GM19023 (cell line): ENCODE measurements around the gene MROH2A.
"Not testable (repeated sequence)": the region's sequence is repeated elsewhere in the genome, so short reads cannot be mapped to it uniquely, and the experiment has no call there.

ENCODE experiments used
- ATAC-seq: cut with Tn5 transposase; IDR thresholded peaks from one replicate; pipeline ENCODE4 v1.9.1; 2021; ENCODE audit warnings: mild to moderate bottlenecking, moderate library complexity; ENCODE audit not compliant: unreplicated experiment

MROH2A gene

GRCh38 chr2:233853883-233854240 is 75.7 kb downstream of the MROH2A start:
- ATAC-seq: no peak

- peak; percentile 98 for ATAC-seq
Observed at GRCh38 chr2:233854241-233854981, 76.3 kb downstream of the MROH2A start, which contains the start of gene HJURP. Gene HJURP, minus strand, starts transcription at chr2:233854535. Its CDS starts 35 bp downstream, at chr2:233854500.

GRCh38 chr2:233855345-233855744 is 77.2 kb downstream of the MROH2A start:
- ATAC-seq: no peak

GRCh38 chr2:233856184-233856583 is 78.1 kb downstream of the MROH2A start:
- no peak for ATAC-seq

- ATAC-seq: no peak
Observed at GRCh38 chr2:233857511-233858141, 79.5 kb downstream of the MROH2A start.

- no peak for ATAC-seq
Observed at GRCh38 chr2:233858331-233858730, 80.2 kb downstream of the MROH2A start.

GRCh38 chr2:233862261-233862768 is 84.2 kb downstream of the MROH2A start:
- no peak for ATAC-seq

- ATAC-seq: no peak
Observed at GRCh38 chr2:233865838-233866237, 87.7 kb downstream of the MROH2A start.

GRCh38 chr2:233866479-233866878 is 88.3 kb downstream of the MROH2A start:
- ATAC-seq: no peak

- no peak for ATAC-seq
Observed at GRCh38 chr2:233867993-233868532, 89.9 kb downstream of the MROH2A start, which contains the start of gene MSL3B. Gene MSL3B, minus strand, starts transcription at chr2:233868386.

- ATAC-seq: no peak
Observed at GRCh38 chr2:233871432-233871831, 93.3 kb downstream of the MROH2A start.

GRCh38 chr2:233872125-233872524 is 94.0 kb downstream of the MROH2A start:
- ATAC-seq: not testable (repeated sequence)

- ATAC-seq: no peak
Observed at GRCh38 chr2:233882353-233882752, 104.2 kb downstream of the MROH2A start.
